Psoas muscle (tissue), 8 donors: ENCODE results near the gene CPA4. TPM values are rescaled to one million over a fixed set of nuclear protein-coding genes. Genes with fewer than 3 reads are reported as not detected.

ENCODE experiments used
- ATAC-seq, 4 donors: fragments of 200-7000 bp; cut with Tn5 transposase; one replicate each; pipeline ENCODE4 v1.9.1; 2020; ENCODE audit warnings: moderate library complexity in 3 of 4, mild to moderate bottlenecking in 2 of 4
- DNase-seq, 2 donors: peaks; one replicate each; pipeline ENCODE4 v3.0.0-alpha.2; 2020
- H3K27ac ChIP-seq: fragments of 200-600 bp; one replicate; pipeline ENCODE4 v1.8.0; 2022
- H3K27me3 ChIP-seq, 3 donors: fragments of 200-600 bp in 1 of 3; one replicate each; pipeline versions ENCODE4 v1.6.1 to v1.8.0; 2013 to 2022; ENCODE audit warnings: low read length in 2 of 3, mild to moderate bottlenecking in 2 of 3, moderate library complexity in 1 of 3; ENCODE audit not compliant: insufficient read depth in 3 of 3
- H3K36me3 ChIP-seq, 2 donors: fragments of 200-600 bp in 1 of 2; one replicate each; pipeline versions ENCODE4 v1.6.1 to v1.8.0; 2013 to 2022; ENCODE audit warnings: low read depth in 1 of 2, mild to moderate bottlenecking in 1 of 2, moderate library complexity in 1 of 2; ENCODE audit not compliant: insufficient read depth in 1 of 2
- H3K4me1 ChIP-seq: fragments of 200-600 bp; one replicate; pipeline ENCODE4 v1.8.0; 2022
- H3K4me3 ChIP-seq: fragments of 200-600 bp; one replicate; pipeline ENCODE4 v1.8.0; 2022; ENCODE audit warnings: mild to moderate bottlenecking
- H3K9me3 ChIP-seq: fragments of 200-600 bp; one replicate; pipeline ENCODE4 v1.8.0; 2022
- CTCF ChIP-seq: fragments of 200-600 bp; IDR thresholded peaks from one replicate; pipeline ENCODE4 v1.8.0; 2022; ENCODE audit warnings: antibody characterized with exemption
- WGBS, 3 donors: extraction: QIAGEN DNeasy Blood & Tissue Kit; methylation state at CpG; one replicate each; pipeline versions ENCODE4 v1.1.6 to v1.1.7; 2013; 5-methylcytosine and 5-hydroxymethylcytosine counted together
- intact Hi-C, 2 donors: fragments of 100-400 bp; cut with DNase I; formaldehyde crosslinking; loops; one replicate each; pipeline versions ENCODE4 v1.11.0 to v1.14.2; 2022
- polyA plus RNA-seq, 3 donors: library from polyadenylated mRNA; stranded (reverse); fragments of 200-250 nt; gene quantifications; one replicate each; pipeline ENCODE4 v1.2.3, GENCODE V29; 2013
- total RNA-seq, 4 donors: library from RNA; stranded (reverse); fragmentation: NEBNext Ultra II Directional in 2 of 4; extraction: Animal tissue kit (Norgen Biotek cat#: 25700) in 2 of 4; gene quantifications; one replicate each; pipeline versions ENCODE4 v1.2.1 to v1.2.4, GENCODE V29; 2021 to 2023
- donor health status: healthy with polysubstance abuse.
- donor health status: DM: no; HTN: no; CAD: no; lungs with moderate emphysema.
- donor health status: Bipolar disorder and iron deficiency.
- donor health status: healthy.
- donor health status: DM: yes; HTN: yes; CAD: no.
- donor health status: DM: no; HTN: no; CAD: no.
- donor health status: DM: no; HTN: no; CAD: no.
- donor health status: DM: yes; HTN: yes; CAD: no.

CPA4 gene
- total and polyA plus RNA-seq, 7 donors = 0.09 to 2.5 (median 0.68) TPM

GRCh38 chr7:130266258-130266960, 26.6 kb upstream of the CPA4 start, which contains the start of gene CPA2:
Gene CPA2 (plus strand): TSS chr7:130266863. CDS start chr7:130266882, 19 bp downstream.
- Histone ChIP-seq H3K4me1 (no peaks in the 10 kb centered on the region), H3K9me3 (no peaks in the 10 kb centered on the region), H3K36me3 (no peaks in the 10 kb centered on the region), H3K27ac (no peak within 1 kb of the TSS), H3K27me3 (peaks cover 0 to 10% (median 2%) of the 10 kb centered on the region in 3 donors), H3K4me3 (no peak within 1 kb of the TSS)
- DNase-seq = no peak
- 95 to 96% (median 95%) methylated on average over 3 of the region's 3 CpGs for WGBS, 3 donors
- no peak for TF ChIP-seq CTCF
- intact Hi-C loops = no loop called here
- ATAC-seq = no peak

- DNase-seq (no peak), ATAC-seq (no peak)
- TF ChIP-seq CTCF = no peak
- WGBS, 3 donors = 75 to 85% (median 81%) methylated on average over 1 of the region's 1 CpG
- H3K4me3 ChIP-seq = no peak overlapping the region
- H3K9me3 ChIP-seq = no peaks in the 10 kb centered on the region
- no peak overlapping the region for H3K27ac ChIP-seq
- H3K27me3 ChIP-seq = peaks cover 0 to 13% (median 2%) of the 10 kb centered on the region in 3 donors
- H3K36me3 ChIP-seq = no peaks in the 10 kb centered on the region
- intact Hi-C loops = no loop called here
- H3K4me1 ChIP-seq = no peaks in the 10 kb centered on the region
Measured at GRCh38 chr7:130266961-130267321, 26.0 kb upstream of the CPA4 start.

GRCh38 chr7:130268463-130269317, 24.3 kb upstream of the CPA4 start:
- 38 to 51% (median 46%) methylated on average over 6 of the region's 6 CpGs for WGBS, 3 donors

GRCh38 chr7:130269318-130269694, 23.7 kb upstream of the CPA4 start:
- intact Hi-C loops = no loop called here
- no peak for TF ChIP-seq CTCF
- Histone ChIP-seq H3K27me3 (peaks cover 0 to 32% (median 5%) of the 10 kb centered on the region in 3 donors), H3K36me3 (no peaks in the 10 kb centered on the region), H3K27ac (no peak overlapping the region), H3K4me3 (no peak overlapping the region), H3K4me1 (peaks cover 5% of the 10 kb centered on the region), H3K9me3 (no peaks in the 10 kb centered on the region)
- ATAC-seq (no peak), DNase-seq (no peak)
- 49 to 71% (median 59%) methylated on average over 1 of the region's 1 CpG for WGBS, 3 donors

More at GRCh38 chr7:130268463-130269317, 24.3 kb upstream of the CPA4 start:
- ATAC-seq (peak in 2 of 4 donors; percentile 42 to 51), DNase-seq (no peak)
- no peaks in the 10 kb centered on the region for H3K9me3 ChIP-seq
- H3K4me3 ChIP-seq = no peak overlapping the region
- H3K36me3 ChIP-seq = no peaks in the 10 kb centered on the region
- H3K4me1 ChIP-seq = peaks cover 5% of the 10 kb centered on the region
- no peak overlapping the region for H3K27ac ChIP-seq
- intact Hi-C loops = no loop called here
- H3K27me3 ChIP-seq = peaks cover 0 to 26% (median 5%) of the 10 kb centered on the region in 3 donors
- no peak for TF ChIP-seq CTCF
